ENCODE results near the gene RERGL.
"Not testable (repeated sequence)": the region's sequence is repeated elsewhere in the genome, so short reads cannot be mapped to it uniquely, and the experiment has no call there.

RERGL gene

GRCh38 chr12:18090093-18090492, at the start of gene RERGL:
RERGL (minus strand) TSS chr12:18090193; CDS start chr12:18090140, 53 bp downstream.
- no peak for DNase-seq (ENCODE audit: low read depth)

- DNase-seq (ENCODE audit: low read depth) = no peak
Measured at GRCh38 chr12:18139254-18139653, 49.3 kb upstream of the RERGL start.

- no peak for DNase-seq (ENCODE audit: low read depth)
Measured at GRCh38 chr12:18135509-18135908, 45.5 kb upstream of the RERGL start.

- DNase-seq (ENCODE audit: low read depth) = no peak
Measured at GRCh38 chr12:18135086-18135485, 45.1 kb upstream of the RERGL start.

- DNase-seq (ENCODE audit: low read depth) = no peak
Measured at GRCh38 chr12:18130851-18131250, 40.9 kb upstream of the RERGL start.

- no peak for DNase-seq (ENCODE audit: low read depth)
Measured at GRCh38 chr12:18123707-18124106, 33.7 kb upstream of the RERGL start.

GRCh38 chr12:18120899-18121298, 30.9 kb upstream of the RERGL start:
- no peak for DNase-seq (ENCODE audit: low read depth)

GRCh38 chr12:18108611-18109010, 18.6 kb upstream of the RERGL start:
- no peak for DNase-seq (ENCODE audit: low read depth)

- DNase-seq (ENCODE audit: low read depth) = no peak
Measured at GRCh38 chr12:18103624-18104023, 13.6 kb upstream of the RERGL start.

GRCh38 chr12:18101043-18101442, 11.1 kb upstream of the RERGL start:
- no peak for DNase-seq (ENCODE audit: low read depth)

GRCh38 chr12:18084080-18084479, 5.9 kb downstream of the RERGL start:
- no peak for DNase-seq (ENCODE audit: low read depth)

GRCh38 chr12:18079541-18080246, 10.3 kb downstream of the RERGL start:
- no peak for DNase-seq (ENCODE audit: low read depth)

GRCh38 chr12:18074001-18074400, 16.0 kb downstream of the RERGL start:
- DNase-seq (ENCODE audit: low read depth) = no peak

- no peak for DNase-seq (ENCODE audit: low read depth)
Measured at GRCh38 chr12:18072723-18073122, 17.3 kb downstream of the RERGL start.

- DNase-seq (ENCODE audit: low read depth) = no peak
Measured at GRCh38 chr12:18071336-18071735, 18.7 kb downstream of the RERGL start.

GRCh38 chr12:18068355-18068754, 21.6 kb downstream of the RERGL start:
- no peak for DNase-seq (ENCODE audit: low read depth)

GRCh38 chr12:18066666-18067065, 23.3 kb downstream of the RERGL start:
- no peak for DNase-seq (ENCODE audit: low read depth)

- not testable (repeated sequence) for DNase-seq (ENCODE audit: low read depth)
Measured at GRCh38 chr12:18062867-18063266, 27.1 kb downstream of the RERGL start.

GRCh38 chr12:18057051-18057450, 32.9 kb downstream of the RERGL start:
- no peak for DNase-seq (ENCODE audit: low read depth)

GRCh38 chr12:18054925-18055619, 34.9 kb downstream of the RERGL start:
- no peak for DNase-seq (ENCODE audit: low read depth)

GRCh38 chr12:18045446-18045992, 44.5 kb downstream of the RERGL start:
- DNase-seq (ENCODE audit: low read depth) = no peak

GRCh38 chr12:18040060-18040742, 49.8 kb downstream of the RERGL start:
- DNase-seq (ENCODE audit: low read depth) = not testable (repeated sequence)

Measured in stimulated activated CD8-positive, alpha-beta memory T cell treated with anti-CD3 and anti-CD28 coated beads, Interleukin-4, amount 100 ng/mL, for 24 hours (primary cell).